Loucy (cell line): ENCODE data around the gene OLA1.

ENCODE experiments used
- H2AFZ ChIP-seq: fragments of 200-600 bp; sonication (generic); 2 replicates; pipeline ENCODE4 v1.6.0; 2016; ENCODE audit warnings: antibody characterized with exemption, mild to moderate bottlenecking, low read length, moderate library complexity
- H3F3A ChIP-seq: fragments of 200-600 bp; 2 replicates; pipeline ENCODE4 v1.6.0; 2016; ENCODE audit warnings: antibody characterized with exemption, low read depth, mild to moderate bottlenecking
- H3K27me3 ChIP-seq: fragments of 200-600 bp; sonication (generic); 2 replicates; pipeline ENCODE4 v1.6.1; 2014; ENCODE audit warnings: low read length, mild to moderate bottlenecking; ENCODE audit not compliant: insufficient read depth, poor library complexity, severe bottlenecking
- H3K36me3 ChIP-seq: fragments of 200-600 bp; sonication (generic); 2 replicates; pipeline ENCODE4 v1.6.1; 2016; ENCODE audit warnings: low read length; ENCODE audit not compliant: insufficient read depth
- H3K4me1 ChIP-seq: fragments of 200-600 bp; sonication (generic); 2 replicates; pipeline ENCODE4 v1.5.1; 2014; ENCODE audit warnings: low read length, mild to moderate bottlenecking; ENCODE audit not compliant: insufficient read depth, poor library complexity, severe bottlenecking
- H3K4me2 ChIP-seq: fragments of 200-600 bp; sonication (generic); 2 replicates; pipeline ENCODE4 v1.6.0; 2014; ENCODE audit warnings: antibody characterized with exemption, low read length, low read depth, mild to moderate bottlenecking; ENCODE audit not compliant: poor library complexity, severe bottlenecking
- H3K4me3 ChIP-seq: fragments of 200-600 bp; sonication (generic); 2 replicates; pipeline ENCODE4 v1.5.1; 2014; ENCODE audit warnings: low read length, mild to moderate bottlenecking, mixed read lengths; ENCODE audit not compliant: poor library complexity, severe bottlenecking
- H3K79me2 ChIP-seq: fragments of 200-600 bp; sonication (generic); 2 replicates; pipeline ENCODE4 v1.6.1; 2014; ENCODE audit warnings: low read length; ENCODE audit not compliant: insufficient read depth
- H3K9ac ChIP-seq: fragments of 200-600 bp; sonication (generic); 2 replicates; pipeline ENCODE4 v1.6.0; 2014; ENCODE audit warnings: mild to moderate bottlenecking, low read depth, low read length, moderate library complexity; ENCODE audit not compliant: poor library complexity, severe bottlenecking
- H3K9me2 ChIP-seq: fragments of 200-600 bp; sonication (generic); replicated peaks from 2 replicates; pipeline ENCODE4 v1.6.1; 2016; ENCODE audit warnings: low read depth, low read length, mixed read lengths
- H3K9me3 ChIP-seq: fragments of 200-600 bp; sonication (generic); 2 replicates; pipeline ENCODE4 v1.6.1; 2014; ENCODE audit warnings: mild to moderate bottlenecking, antibody characterized with exemption, low read length, low read depth; ENCODE audit not compliant: insufficient read depth
- H4K20me1 ChIP-seq: fragments of 200-600 bp; sonication (generic); 2 replicates; pipeline ENCODE4 v1.6.0; 2014; ENCODE audit warnings: antibody characterized with exemption, low read length, mild to moderate bottlenecking; ENCODE audit not compliant: insufficient read depth, poor library complexity, severe bottlenecking
- CTCF ChIP-seq: fragments of 200-600 bp; sonication (generic); conservative IDR thresholded peaks from 2 replicates; pipeline ENCODE4 v1.5.1; 2014; ENCODE audit warnings: mild to moderate bottlenecking, antibody characterized with exemption, low read length
- EZH2phosphoT487 ChIP-seq: fragments of 200-600 bp; IDR thresholded peaks from 2 replicates; pipeline ENCODE4 v1.6.1; 2018; ENCODE audit warnings: antibody characterized with exemption, mild to moderate bottlenecking, moderate library complexity, borderline replicate concordance

OLA1 gene

GRCh38 chr2:174090476-174090875 lies 157.9 kb downstream of the OLA1 start:
- TF ChIP-seq CTCF (no peak), EZH2phosphoT487 (no peak)

GRCh38 chr2:174088706-174089460 lies 159.4 kb downstream of the OLA1 start:
- Histone ChIP-seq H3K79me2 (no peaks in the 10 kb centered on the region), H3K36me3 (no peaks in the 10 kb centered on the region), H4K20me1 (no peaks in the 10 kb centered on the region), H2AFZ (no peak overlapping the region), H3F3A (no peaks in the 10 kb centered on the region), H3K4me3 (no peak overlapping the region), H3K4me2 (no peak overlapping the region), H3K9me2 (no peaks in the 10 kb centered on the region), H3K4me1 (peaks cover 4% of the 10 kb centered on the region), H3K9me3 (no peaks in the 10 kb centered on the region), H3K27me3 (no peaks in the 10 kb centered on the region), H3K9ac (no peak overlapping the region)
- TF ChIP-seq EZH2phosphoT487 (no peak), CTCF (no peak)

More at GRCh38 chr2:174090476-174090875, 157.9 kb downstream of the OLA1 start:
- no peak overlapping the region for H3K4me2 ChIP-seq
- H3F3A ChIP-seq, result no peaks in the 10 kb centered on the region
- H3K9ac ChIP-seq, result no peak overlapping the region
- no peaks in the 10 kb centered on the region for H3K79me2 ChIP-seq
- no peaks in the 10 kb centered on the region for H3K27me3 ChIP-seq
- H3K9me2 ChIP-seq, result no peaks in the 10 kb centered on the region
- H3K4me1 ChIP-seq, result peaks cover 4% of the 10 kb centered on the region
- no peaks in the 10 kb centered on the region for H4K20me1 ChIP-seq
- no peak overlapping the region for H2AFZ ChIP-seq
- no peaks in the 10 kb centered on the region for H3K36me3 ChIP-seq
- no peak overlapping the region for H3K4me3 ChIP-seq
- no peaks in the 10 kb centered on the region for H3K9me3 ChIP-seq

- TF ChIP-seq CTCF (no peak), EZH2phosphoT487 (no peak)
- Histone ChIP-seq H3K27me3 (no peaks in the 10 kb centered on the region), H2AFZ (no peak overlapping the region), H3K9me2 (no peaks in the 10 kb centered on the region), H3K79me2 (no peaks in the 10 kb centered on the region), H4K20me1 (no peaks in the 10 kb centered on the region), H3K4me2 (no peak overlapping the region), H3K9ac (no peak overlapping the region), H3F3A (no peaks in the 10 kb centered on the region), H3K9me3 (no peaks in the 10 kb centered on the region), H3K36me3 (no peaks in the 10 kb centered on the region), H3K4me1 (peaks cover 4% of the 10 kb centered on the region), H3K4me3 (no peak overlapping the region)
These were observed 161.6 kb downstream of the OLA1 start for GRCh38 chr2:174086708-174087107.
